PFSK-1 (cell line): ENCODE data around the gene RAD21L1.

ENCODE experiments used
- FOXP2 ChIP-seq: optimal IDR thresholded peaks from 2 replicates; pipeline ENCODE3; 2011; ENCODE audit warnings: borderline replicate concordance, control low read depth, inconsistent platforms; ENCODE audit not compliant: insufficient read depth; ENCODE audit errors: extremely low read length, extremely low read depth
- POLR2AphosphoS5 ChIP-seq: IDR thresholded peaks from 2 replicates; pipeline ENCODE4 v1.6.1; 2012; ENCODE audit warnings: low read depth, mild to moderate bottlenecking, control low read depth, low read length, moderate library complexity
- REST ChIP-seq, 2 experiments: IDR thresholded peaks; 2 replicates each; pipeline versions ENCODE4 v1.6.1 to v1.8.0; 2011 to 2012; ENCODE audit warnings: low read depth in 2 of 2, low read length in 2 of 2, control low read depth in 1 of 2, inconsistent platforms in 1 of 2, mild to moderate bottlenecking in 1 of 2, moderate library complexity in 1 of 2; ENCODE audit not compliant: insufficient read depth in 1 of 2
- SIN3A ChIP-seq: IDR thresholded peaks from 2 replicates; pipeline ENCODE4 v1.6.1; 2012; ENCODE audit warnings: mild to moderate bottlenecking, low read length, moderate library complexity, borderline replicate concordance; ENCODE audit not compliant: insufficient read depth
- TAF1 ChIP-seq: IDR thresholded peaks from 2 replicates; pipeline ENCODE4 v1.6.1; 2012; ENCODE audit warnings: low read length, control low read depth, borderline replicate concordance; ENCODE audit not compliant: insufficient read depth

DNA sequence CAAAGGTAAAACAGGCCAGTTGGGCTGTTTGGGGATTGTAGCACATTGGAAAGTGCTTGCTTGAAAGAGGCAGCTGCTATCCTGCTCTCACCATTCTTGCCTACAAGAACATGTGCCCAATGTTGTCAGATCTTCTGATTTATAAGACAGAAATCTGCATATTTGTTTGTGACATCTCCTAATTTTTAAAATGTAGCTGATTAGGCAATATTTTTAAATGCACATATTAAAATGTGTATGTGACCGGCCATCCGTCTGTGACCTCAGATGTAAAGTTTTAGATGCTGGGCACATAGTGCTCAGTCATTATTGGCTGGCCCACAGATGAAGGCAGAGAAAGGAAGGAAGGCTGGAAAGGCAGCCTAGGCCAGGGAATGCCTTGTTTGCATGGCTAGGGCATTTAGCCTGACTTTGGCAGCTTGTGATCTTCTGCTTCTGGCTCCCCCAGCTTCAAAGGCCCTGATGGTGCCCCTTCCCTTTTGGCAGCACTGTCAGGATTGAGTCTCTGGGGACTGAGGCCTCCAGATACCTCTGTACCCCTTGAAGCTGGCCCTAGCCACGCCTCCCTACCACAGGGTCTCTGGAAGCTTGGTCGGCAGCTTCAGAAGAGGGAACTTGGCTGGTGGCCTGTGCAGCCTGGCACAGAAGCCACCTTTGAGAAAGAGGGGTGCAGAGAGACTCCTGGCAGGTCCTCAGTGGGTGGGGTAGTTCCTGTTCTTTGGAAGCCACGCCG is 46.7 kb downstream of the RAD21L1 start:
- TF ChIP-seq REST (IDR thresholded peaks at IDR 0.05; ENCODE audit: insufficient read depth in 1 of 2, low read depth in 2 of 2, low read length in 2 of 2) (no peak), POLR2AphosphoS5 (no peak), SIN3A (no peak), TAF1 (no peak), FOXP2 (no peak)
